WTC11 (cell line): ENCODE measurements around the gene NLGN4X.

ENCODE experiments used
- CBFB ChIP-seq: sonication (generic); formaldehyde crosslinking; IDR thresholded peaks from 2 replicates; pipeline ENCODE4 v1.8.1; 2022; ENCODE audit warnings: mild to moderate bottlenecking, low read depth, missing genetic modification reagents
- CTCF ChIP-seq: fragments of 200-600 bp; IDR thresholded peaks from 2 replicates; pipeline ENCODE4 v1.8.0; 2022; ENCODE audit warnings: antibody characterized with exemption
- E2F1 ChIP-seq: sonication (generic); formaldehyde crosslinking; IDR thresholded peaks from 2 replicates; pipeline ENCODE4 v1.8.0; 2022; ENCODE audit warnings: mild to moderate bottlenecking, missing genetic modification reagents
- ELF4 ChIP-seq: sonication (generic); formaldehyde crosslinking; IDR thresholded peaks from 2 replicates; pipeline ENCODE4 v1.8.1; 2022; ENCODE audit warnings: low read depth, mild to moderate bottlenecking, moderate library complexity, missing genetic modification reagents
- PREB ChIP-seq: sonication (generic); formaldehyde crosslinking; IDR thresholded peaks from 2 replicates; pipeline ENCODE4 v1.8.1; 2022; ENCODE audit warnings: mild to moderate bottlenecking, missing genetic modification reagents, moderate library complexity, borderline replicate concordance
- USF2 ChIP-seq: sonication (generic); formaldehyde crosslinking; IDR thresholded peaks from 2 replicates; pipeline ENCODE4 v1.8.1; 2023; ENCODE audit warnings: mild to moderate bottlenecking, missing genetic modification reagents, moderate library complexity
- ZNF121 ChIP-seq: sonication (generic); formaldehyde crosslinking; IDR thresholded peaks from 2 replicates; pipeline ENCODE4 v1.8.0; 2023; ENCODE audit warnings: missing genetic modification reagents
- ZNF263 ChIP-seq: sonication (generic); formaldehyde crosslinking; IDR thresholded peaks from 2 replicates; pipeline ENCODE4 v1.8.1; 2022; ENCODE audit warnings: low read depth, mild to moderate bottlenecking, moderate library complexity, missing genetic modification reagents

- TF ChIP-seq PREB (CRISPR knock-in tag) = no peak
- no peak for TF ChIP-seq ZNF121 (CRISPR knock-in tag)
- TF ChIP-seq ELF4 (CRISPR knock-in tag) = no peak
- no peak for TF ChIP-seq CTCF
- no peak for TF ChIP-seq CBFB (CRISPR knock-in tag)
- TF ChIP-seq USF2 (CRISPR knock-in tag) = no peak
- no peak for TF ChIP-seq ZNF263 (CRISPR knock-in tag)
- no peak for TF ChIP-seq E2F1
Measured at GRCh38 chrX:6225288-6225910, 3.3 kb downstream of the NLGN4X start.
